Fibroblast of pulmonary artery (primary cell): Measurements from ENCODE around the gene CDT1.

ENCODE experiments used
- DNase-seq: peaks from one replicate; pipeline ENCODE4 v3.0.0-alpha.2; 2010; ENCODE audit warnings: low read depth
- H3K4me3 ChIP-seq: replicated peaks from 2 replicates; pipeline ENCODE4 v1.5.1; 2011; ENCODE audit warnings: low read depth, mild to moderate bottlenecking, control low read depth, low read length, moderate library complexity
- TF ChIP-seq, protein P1 (sequence below): IDR thresholded peaks from 2 replicates; pipeline ENCODE4 v1.5.1; 2011; ENCODE audit warnings: mild to moderate bottlenecking, control low read depth, low read length, inconsistent platforms; ENCODE audit errors: missing control alignments

Gene CDT1

DNA sequence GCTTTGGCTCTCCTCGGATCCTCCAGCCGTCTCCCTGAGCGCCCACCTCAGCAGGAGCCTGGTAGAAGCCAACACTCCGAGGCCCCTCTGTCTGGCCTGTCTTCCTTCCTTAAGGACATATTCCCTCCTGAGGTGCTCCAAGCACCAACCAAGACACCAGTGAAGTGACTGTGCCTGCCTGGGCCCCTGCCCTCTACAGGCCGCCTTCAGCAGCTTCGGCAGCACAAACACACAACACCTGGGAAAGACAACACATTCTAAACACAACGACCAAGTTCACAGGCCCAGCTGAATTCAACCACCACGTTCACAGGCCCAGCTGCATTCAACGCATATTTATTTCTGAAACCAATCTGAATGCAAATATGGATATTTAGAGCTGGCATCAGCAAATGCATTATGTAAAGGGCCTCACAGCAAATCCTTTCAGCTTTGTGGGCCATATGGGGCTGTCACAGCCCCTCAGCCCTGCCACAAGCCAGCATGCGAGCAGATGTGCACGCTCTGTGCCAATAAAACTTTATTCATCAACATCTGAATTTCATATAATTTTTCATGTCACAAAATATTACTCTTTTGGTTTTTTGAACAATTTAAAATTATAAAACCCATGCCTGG, 40.9 kb downstream of the CDT1 start:
- TF ChIP-seq, protein P1, sequence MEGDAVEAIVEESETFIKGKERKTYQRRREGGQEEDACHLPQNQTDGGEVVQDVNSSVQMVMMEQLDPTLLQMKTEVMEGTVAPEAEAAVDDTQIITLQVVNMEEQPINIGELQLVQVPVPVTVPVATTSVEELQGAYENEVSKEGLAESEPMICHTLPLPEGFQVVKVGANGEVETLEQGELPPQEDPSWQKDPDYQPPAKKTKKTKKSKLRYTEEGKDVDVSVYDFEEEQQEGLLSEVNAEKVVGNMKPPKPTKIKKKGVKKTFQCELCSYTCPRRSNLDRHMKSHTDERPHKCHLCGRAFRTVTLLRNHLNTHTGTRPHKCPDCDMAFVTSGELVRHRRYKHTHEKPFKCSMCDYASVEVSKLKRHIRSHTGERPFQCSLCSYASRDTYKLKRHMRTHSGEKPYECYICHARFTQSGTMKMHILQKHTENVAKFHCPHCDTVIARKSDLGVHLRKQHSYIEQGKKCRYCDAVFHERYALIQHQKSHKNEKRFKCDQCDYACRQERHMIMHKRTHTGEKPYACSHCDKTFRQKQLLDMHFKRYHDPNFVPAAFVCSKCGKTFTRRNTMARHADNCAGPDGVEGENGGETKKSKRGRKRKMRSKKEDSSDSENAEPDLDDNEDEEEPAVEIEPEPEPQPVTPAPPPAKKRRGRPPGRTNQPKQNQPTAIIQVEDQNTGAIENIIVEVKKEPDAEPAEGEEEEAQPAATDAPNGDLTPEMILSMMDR, result no peak
- no peak overlapping the region for H3K4me3 ChIP-seq
- DNase-seq, result no peak

DNA sequence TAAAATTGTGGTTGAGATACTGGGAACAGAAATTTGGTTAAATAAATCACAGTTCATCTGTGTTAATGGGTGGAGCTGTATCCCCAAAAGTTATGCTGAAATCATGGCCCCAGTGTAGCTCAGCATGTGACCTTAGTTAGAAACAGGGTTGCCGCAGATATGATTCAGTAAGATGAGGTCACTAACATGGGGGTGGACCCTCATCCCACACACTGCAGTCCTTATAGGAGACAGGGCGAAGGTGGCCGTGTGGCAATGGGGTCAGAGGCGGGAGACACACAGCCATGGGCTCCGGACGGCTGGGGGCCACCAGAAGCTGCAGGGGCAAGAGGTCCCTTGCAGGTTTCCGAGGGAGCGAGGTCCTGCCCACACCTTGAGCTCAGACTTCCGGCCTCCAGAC, 42.5 kb downstream of the CDT1 start:
- no peak overlapping the region for H3K4me3 ChIP-seq
- no peak for DNase-seq
- TF ChIP-seq, protein P1, result no peak

DNA sequence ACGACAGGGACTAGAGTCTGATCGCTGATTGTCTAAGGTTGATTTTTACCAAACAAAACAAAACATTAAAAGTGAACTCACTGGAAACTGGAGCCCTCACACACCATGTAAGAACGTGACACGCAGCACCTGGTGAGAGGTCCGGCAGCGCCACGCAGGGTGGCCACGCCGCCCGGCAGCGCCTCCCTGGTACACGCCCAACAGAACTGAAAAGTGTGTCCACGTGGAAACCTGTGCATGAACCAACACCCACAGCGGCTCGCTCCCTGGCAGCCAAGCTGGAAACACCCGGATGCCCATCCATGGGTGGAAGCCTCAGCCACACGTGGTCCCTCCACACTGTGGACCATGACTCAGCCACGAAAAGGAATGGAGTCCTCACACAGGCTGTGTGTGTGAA, 44.1 kb downstream of the CDT1 start:
- no peak for DNase-seq

DNA sequence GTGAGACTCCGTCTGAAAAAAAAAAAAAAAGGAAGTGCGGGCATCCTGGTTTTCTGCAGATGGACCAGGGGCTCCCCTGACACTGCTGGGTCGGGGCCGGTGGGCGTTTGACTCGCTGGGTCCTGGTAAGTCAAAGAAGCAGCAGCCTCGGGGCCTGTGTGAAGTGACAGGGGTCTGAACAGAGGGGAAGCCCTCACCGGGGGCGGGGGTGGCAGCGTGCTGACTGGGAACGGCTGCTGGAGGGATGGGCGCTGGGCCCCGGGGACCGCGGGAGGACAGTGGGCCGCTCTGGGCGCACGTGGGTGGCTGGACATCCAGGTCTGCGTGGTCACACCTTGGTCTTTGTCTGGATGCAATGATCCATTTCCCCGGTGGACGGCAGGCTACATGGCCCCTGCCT, 45.0 kb downstream of the CDT1 start:
- TF ChIP-seq, protein P1, result no peak
- H3K4me3 ChIP-seq, result no peak overlapping the region
- no peak for DNase-seq

More for the DNA sequence above, 44.1 kb downstream of the CDT1 start:
- TF ChIP-seq, protein P1, result no peak
- H3K4me3 ChIP-seq, result no peak overlapping the region

DNA sequence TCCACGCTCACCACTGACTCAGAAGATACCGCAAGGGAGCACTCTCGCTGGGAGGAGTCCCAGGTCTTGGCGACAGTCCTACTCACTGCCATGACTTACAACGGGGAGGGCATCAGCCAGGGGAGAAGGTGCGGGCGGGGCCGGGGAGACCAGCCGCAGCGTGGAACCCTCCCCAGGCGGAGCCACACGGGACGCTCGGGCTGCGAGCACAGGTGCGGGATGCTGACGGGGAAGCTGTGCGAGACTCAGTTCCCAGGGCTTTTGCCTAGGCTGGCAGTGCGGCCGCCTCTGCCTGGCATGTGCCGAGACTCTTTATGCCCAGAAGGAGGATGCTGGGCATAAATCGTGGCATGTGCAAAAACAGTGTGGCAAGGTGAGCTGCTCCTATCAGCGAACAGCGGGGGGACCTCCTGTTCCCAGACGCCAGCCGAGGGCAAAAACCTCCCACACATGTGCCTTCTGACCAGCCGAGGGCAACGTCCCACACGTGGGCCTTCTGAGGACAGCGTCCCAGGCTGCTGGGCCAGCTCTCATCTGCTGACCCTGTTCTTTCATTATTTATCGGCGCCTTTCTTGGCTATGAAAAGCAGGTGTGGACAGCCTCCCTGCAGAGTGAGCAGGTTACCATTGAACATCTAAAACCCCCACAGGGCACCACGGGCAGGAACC, 47.1 kb downstream of the CDT1 start:
- no peak overlapping the region for H3K4me3 ChIP-seq
- DNase-seq, result no peak
- TF ChIP-seq, protein P1, result no peak

DNA sequence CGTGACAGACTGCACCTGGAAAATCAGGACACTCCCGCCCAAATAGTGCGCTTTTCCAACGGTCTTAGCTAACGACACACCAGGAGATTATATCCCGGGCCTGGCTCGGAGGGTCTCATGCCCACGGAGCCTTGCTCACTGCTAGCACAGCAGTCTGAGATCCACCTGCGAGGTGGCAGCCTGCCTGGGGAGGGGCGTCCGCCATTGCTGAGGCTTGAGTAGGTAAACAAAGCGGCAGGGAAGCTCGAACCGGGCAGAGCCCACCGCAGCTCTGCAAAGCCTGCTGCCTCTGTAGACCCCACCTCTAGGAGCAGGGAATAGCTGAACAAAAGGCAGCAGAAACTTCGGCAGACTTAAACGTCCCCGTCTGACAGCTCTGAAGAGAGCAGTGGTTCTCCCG, 48.0 kb downstream of the CDT1 start:
- DNase-seq, result no peak
- TF ChIP-seq, protein P1, result no peak
- no peak overlapping the region for H3K4me3 ChIP-seq
